NCI-H128 (cell line): Measurements from ENCODE around the gene ZNF407.

Source experiments
- DNase-seq: peaks from one replicate; lab custom pipeline; 2025; ENCODE audit not compliant: unreplicated experiment; lab: John Stamatoyannopoulos, UW

The ZNF407 gene

GRCh38 chr18:74669136-74669798 lies 71.6 kb downstream of the ZNF407 start:
- no peak for DNase-seq

GRCh38 chr18:74672371-74672770 lies 74.7 kb downstream of the ZNF407 start:
- no peak for DNase-seq

- no peak for DNase-seq
These were observed 76.8 kb downstream of the ZNF407 start for GRCh38 chr18:74674487-74674886.

GRCh38 chr18:74679006-74679678 lies 81.5 kb downstream of the ZNF407 start:
- no peak for DNase-seq

- DNase-seq: no peak
These were observed 82.0 kb downstream of the ZNF407 start for GRCh38 chr18:74679679-74680076.

- DNase-seq: no peak
These were observed 84.7 kb downstream of the ZNF407 start for GRCh38 chr18:74682141-74682990.

GRCh38 chr18:74682991-74683297 lies 85.3 kb downstream of the ZNF407 start:
- no peak for DNase-seq

GRCh38 chr18:74683573-74683972 lies 85.9 kb downstream of the ZNF407 start:
- DNase-seq: no peak

- no peak for DNase-seq
These were observed 91.6 kb downstream of the ZNF407 start for GRCh38 chr18:74689251-74689650.

GRCh38 chr18:74692367-74693013 lies 94.8 kb downstream of the ZNF407 start:
- DNase-seq: no peak

GRCh38 chr18:74694436-74694835 lies 96.8 kb downstream of the ZNF407 start:
- no peak for DNase-seq

GRCh38 chr18:74695170-74695569 lies 97.5 kb downstream of the ZNF407 start:
- DNase-seq: no peak

GRCh38 chr18:74698881-74699280 lies 101.2 kb downstream of the ZNF407 start:
- DNase-seq: no peak

- no peak for DNase-seq
These were observed 101.8 kb downstream of the ZNF407 start for GRCh38 chr18:74699455-74699854.

- DNase-seq: no peak
These were observed 105.3 kb downstream of the ZNF407 start for GRCh38 chr18:74702950-74703349.

- no peak for DNase-seq
These were observed 110.5 kb downstream of the ZNF407 start for GRCh38 chr18:74708169-74708568.

GRCh38 chr18:74709452-74709851 lies 111.8 kb downstream of the ZNF407 start:
- DNase-seq: no peak

GRCh38 chr18:74714120-74714519 lies 116.5 kb downstream of the ZNF407 start:
- DNase-seq: no peak

- DNase-seq: no peak
These were observed 117.1 kb downstream of the ZNF407 start for GRCh38 chr18:74714791-74715190.

GRCh38 chr18:74715306-74715705 lies 117.6 kb downstream of the ZNF407 start:
- DNase-seq: no peak

- no peak for DNase-seq
These were observed 118.4 kb downstream of the ZNF407 start for GRCh38 chr18:74715865-74716712.
